Measurements from ENCODE around the gene VAMP5. TPM values are rescaled to one million over a fixed set of nuclear protein-coding genes. Genes with fewer than 3 reads are reported as not detected.

VAMP5 gene
- total and polyA plus RNA-seq, 10 donors = 58.5 to 129 (median 72.1) TPM

- 3 to 9% (median 4%) methylated on average over 27 to 64 of the region's 64 CpGs for WGBS, 5 donors
- peak within 1 kb of the TSS; percentile 45 to 82 (median 71) for H3K4me3 ChIP-seq
- peak within 1 kb of the TSS; percentile 79 to 94 (median 90) for H3K27ac ChIP-seq
- peaks cover 7 to 51% (median 29%) of the 10 kb centered on the region in 6 donors for H3K4me1 ChIP-seq
- peak; percentile 99 for DNase-seq
- no peaks in the 10 kb centered on the region for H3K9me3 ChIP-seq
- H3K27me3 ChIP-seq (replicated peaks in 1 of 7) = no peaks in the 10 kb centered on the region
- peak in 2 of 3 donors; percentile 59 to 84 for TF ChIP-seq POLR2A (IDR thresholded peaks at IDR 0.05)
- TF ChIP-seq, protein P1, sequence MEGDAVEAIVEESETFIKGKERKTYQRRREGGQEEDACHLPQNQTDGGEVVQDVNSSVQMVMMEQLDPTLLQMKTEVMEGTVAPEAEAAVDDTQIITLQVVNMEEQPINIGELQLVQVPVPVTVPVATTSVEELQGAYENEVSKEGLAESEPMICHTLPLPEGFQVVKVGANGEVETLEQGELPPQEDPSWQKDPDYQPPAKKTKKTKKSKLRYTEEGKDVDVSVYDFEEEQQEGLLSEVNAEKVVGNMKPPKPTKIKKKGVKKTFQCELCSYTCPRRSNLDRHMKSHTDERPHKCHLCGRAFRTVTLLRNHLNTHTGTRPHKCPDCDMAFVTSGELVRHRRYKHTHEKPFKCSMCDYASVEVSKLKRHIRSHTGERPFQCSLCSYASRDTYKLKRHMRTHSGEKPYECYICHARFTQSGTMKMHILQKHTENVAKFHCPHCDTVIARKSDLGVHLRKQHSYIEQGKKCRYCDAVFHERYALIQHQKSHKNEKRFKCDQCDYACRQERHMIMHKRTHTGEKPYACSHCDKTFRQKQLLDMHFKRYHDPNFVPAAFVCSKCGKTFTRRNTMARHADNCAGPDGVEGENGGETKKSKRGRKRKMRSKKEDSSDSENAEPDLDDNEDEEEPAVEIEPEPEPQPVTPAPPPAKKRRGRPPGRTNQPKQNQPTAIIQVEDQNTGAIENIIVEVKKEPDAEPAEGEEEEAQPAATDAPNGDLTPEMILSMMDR (IDR thresholded peaks at IDR 0.05 in 8 of 11, conservative IDR thresholded peaks at IDR 0.05 in 3 of 11) = peak in 8 of 11 experiments; percentile 8 to 60 (median 46)
- peak; percentile 97 for TF ChIP-seq POLR2AphosphoS5 (IDR thresholded peaks at IDR 0.05)
- intact Hi-C loops (cut with DNase I; ENCODE audit: low total_unique reads) = no loop called here
- peaks cover 0 to 28% (median 7%) of the 10 kb centered on the region in 6 donors for H3K36me3 ChIP-seq
These were observed 22.7 kb upstream of the VAMP5 start, which contains the start of gene GGCX for GRCh38 chr2:85561280-85562212. Gene GGCX, minus strand, starts transcription at chr2:85561493. Its CDS starts 65 bp downstream, at chr2:85561428.

DNA sequence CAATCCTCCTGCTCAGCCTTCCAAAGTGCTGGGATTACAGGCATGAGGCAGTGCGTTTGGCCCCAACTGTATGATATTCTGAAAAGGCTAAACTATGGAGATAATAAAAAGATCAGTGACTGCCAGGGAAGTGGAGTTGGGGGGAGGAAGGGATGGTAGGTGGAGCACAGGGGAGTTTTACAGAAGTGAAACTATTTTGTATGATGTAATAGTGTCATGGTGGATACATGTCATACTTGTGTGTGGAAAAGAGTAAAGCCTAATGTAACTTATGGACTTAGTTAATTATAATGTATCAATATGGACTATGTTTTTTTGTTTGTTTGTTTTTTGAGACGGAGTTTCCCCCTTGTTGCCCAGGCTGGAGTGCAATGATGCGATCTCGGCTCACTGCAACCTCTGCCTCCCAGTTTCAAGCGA is 20.1 kb upstream of the VAMP5 start:
- Histone ChIP-seq H3K4me3 (no peak overlapping the region), H3K4me1 (peaks cover 7 to 43% (median 29%) of the 10 kb centered on the region in 6 donors), H3K27ac (peak overlapping the region in 4 of 8 donors; percentile 26 to 62 (median 40)), H3K36me3 (peaks cover 0 to 3% (median 0%) of the 10 kb centered on the region in 6 donors), H3K9me3 (no peaks in the 10 kb centered on the region), H3K27me3 (replicated peaks in 1 of 7) (peaks cover 0 to 5% (median 0%) of the 10 kb centered on the region in 7 donors)
- 92 to 94% (median 93%) methylated on average over 5 of the region's 5 CpGs for WGBS, 5 donors
- no peak for DNase-seq
- intact Hi-C loops (cut with DNase I; ENCODE audit: low total_unique reads) = no loop called here
- TF ChIP-seq POLR2A (IDR thresholded peaks at IDR 0.05) (no peak), POLR2AphosphoS5 (IDR thresholded peaks at IDR 0.05) (no peak)
- TF ChIP-seq, protein P1 (IDR thresholded peaks at IDR 0.05 in 8 of 11, conservative IDR thresholded peaks at IDR 0.05 in 3 of 11) = no peak

GRCh38 chr2:85566265-85566664 is 18.0 kb upstream of the VAMP5 start:
- no peak for TF ChIP-seq POLR2A (IDR thresholded peaks at IDR 0.05)
- no peak for TF ChIP-seq POLR2AphosphoS5 (IDR thresholded peaks at IDR 0.05)
- TF ChIP-seq, protein P1 (IDR thresholded peaks at IDR 0.05 in 8 of 11, conservative IDR thresholded peaks at IDR 0.05 in 3 of 11) = no peak
- Histone ChIP-seq H3K4me3 (no peak overlapping the region), H3K36me3 (no peaks in the 10 kb centered on the region), H3K27ac (no peak overlapping the region), H3K4me1 (peaks cover 0 to 23% (median 14%) of the 10 kb centered on the region in 6 donors), H3K9me3 (no peaks in the 10 kb centered on the region), H3K27me3 (replicated peaks in 1 of 7) (peaks cover 0 to 19% (median 0%) of the 10 kb centered on the region in 7 donors)
- DNase-seq = no peak
- intact Hi-C loops (cut with DNase I; ENCODE audit: low total_unique reads) = no loop called here
- 77 to 87% (median 84%) methylated on average over 4 of the region's 4 CpGs for WGBS, 5 donors

GRCh38 chr2:85575739-85576138 is 8.5 kb upstream of the VAMP5 start:
- H3K27ac ChIP-seq = no peak overlapping the region

More at GRCh38 chr2:85575739-85576138, 8.5 kb upstream of the VAMP5 start:
- Histone ChIP-seq H3K4me3 (no peak overlapping the region), H3K27me3 (replicated peaks in 1 of 7) (peaks cover 0 to 28% (median 0%) of the 10 kb centered on the region in 7 donors), H3K9me3 (no peaks in the 10 kb centered on the region), H3K36me3 (peaks cover 0 to 4% (median 0%) of the 10 kb centered on the region in 6 donors), H3K4me1 (peaks cover 7 to 43% (median 34%) of the 10 kb centered on the region in 6 donors)
- WGBS, 5 donors = 91 to 97% (median 93%) methylated on average over 8 of the region's 8 CpGs
- TF ChIP-seq POLR2A (IDR thresholded peaks at IDR 0.05) = no peak
- TF ChIP-seq, protein P1 (IDR thresholded peaks at IDR 0.05 in 8 of 11, conservative IDR thresholded peaks at IDR 0.05 in 3 of 11) = no peak
- no peak for TF ChIP-seq POLR2AphosphoS5 (IDR thresholded peaks at IDR 0.05)
- intact Hi-C loops (cut with DNase I; ENCODE audit: low total_unique reads) = no loop called here
- DNase-seq = no peak

Data from spleen (tissue), 11 donors.